ENCODE results near the gene MAST4.

- no peak for TF ChIP-seq ZNF572 (CRISPR knock-in tag; IDR thresholded peaks at IDR 0.05)
- no peak for TF ChIP-seq NR2C2 (CRISPR knock-in tag; IDR thresholded peaks at IDR 0.05; ENCODE audit: borderline replicate concordance)
- TF ChIP-seq CTCF (CRISPR knock-in tag; IDR thresholded peaks at IDR 0.05), result no peak
- no peak for TF ChIP-seq EED (CRISPR knock-in tag; IDR thresholded peaks at IDR 0.05)
- TF ChIP-seq MIER2 (CRISPR knock-in tag; IDR thresholded peaks at IDR 0.05), result no peak
- no peak for TF ChIP-seq CREB1 (IDR thresholded peaks at IDR 0.05)
- TF ChIP-seq CREB1 (CRISPR knock-in tag; IDR thresholded peaks at IDR 0.05), result no peak
- no peak for TF ChIP-seq XRCC5 (optimal IDR thresholded peaks at IDR 0.05; ENCODE audit: low read length)
- TF ChIP-seq POLR2A (IDR thresholded peaks at IDR 0.05; ENCODE audit: insufficient read depth in 1 of 2, low read depth in 2 of 2, low read length in 2 of 2), result no peak
- TF ChIP-seq IKZF1 (IDR thresholded peaks at IDR 0.05), result no peak
- no peak for TF ChIP-seq ZNF24 (IDR thresholded peaks at IDR 0.05)
Measured at GRCh38 chr5:66789434-66789833, 193.2 kb downstream of the MAST4 start.

Measured in HepG2 (cell line).